GM18505 (cell line): Measurements from ENCODE around the gene DNAH17.

Experiments used
- ATAC-seq: cut with Tn5 transposase; IDR thresholded peaks from one replicate; pipeline ENCODE4 v1.9.1; 2021; ENCODE audit not compliant: unreplicated experiment
- POLR2A ChIP-seq: IDR thresholded peaks from 4 replicates; pipeline ENCODE4 v1.6.1; 2011; ENCODE audit warnings: borderline replicate concordance; ENCODE audit not compliant: insufficient read depth, insufficient read length; ENCODE audit errors: extremely low read depth

Gene DNAH17

DNA sequence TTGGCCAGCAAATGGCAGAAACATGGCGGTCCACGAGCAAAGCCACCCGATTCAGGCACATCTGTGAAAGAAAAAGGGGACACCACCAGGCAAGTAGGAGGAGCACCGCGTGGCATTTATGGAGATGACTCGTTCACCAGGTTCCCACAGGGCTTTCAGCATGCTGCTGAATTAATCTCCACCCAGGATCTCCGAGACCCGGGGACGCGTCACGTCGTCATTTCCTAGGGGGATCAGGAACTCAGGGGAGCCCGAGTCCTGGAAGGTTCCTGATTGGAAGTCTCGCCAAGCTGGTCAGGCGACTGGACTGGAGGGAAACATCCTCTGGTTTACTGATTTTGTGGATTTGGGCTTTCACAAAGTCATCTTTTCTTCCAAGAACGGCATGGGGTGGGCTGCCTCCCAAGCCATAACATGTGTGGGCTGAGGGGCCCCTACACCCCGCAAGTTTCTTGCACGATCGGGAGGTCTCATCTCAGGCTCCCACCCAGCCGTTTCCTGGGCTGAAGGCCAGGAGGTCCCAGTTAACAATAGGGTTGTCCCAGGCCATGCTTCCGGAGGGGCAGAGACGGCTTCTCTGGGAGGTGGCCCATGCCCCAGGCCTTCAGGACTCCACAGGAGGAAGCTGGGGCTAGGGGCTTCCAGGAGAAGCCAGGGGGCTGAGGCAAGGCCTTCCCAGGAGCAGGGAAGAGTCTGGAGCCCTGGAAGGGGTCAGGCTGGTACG, 645 bp downstream of the DNAH17 start:
- ATAC-seq: no peak
- no peak for TF ChIP-seq POLR2A

DNA sequence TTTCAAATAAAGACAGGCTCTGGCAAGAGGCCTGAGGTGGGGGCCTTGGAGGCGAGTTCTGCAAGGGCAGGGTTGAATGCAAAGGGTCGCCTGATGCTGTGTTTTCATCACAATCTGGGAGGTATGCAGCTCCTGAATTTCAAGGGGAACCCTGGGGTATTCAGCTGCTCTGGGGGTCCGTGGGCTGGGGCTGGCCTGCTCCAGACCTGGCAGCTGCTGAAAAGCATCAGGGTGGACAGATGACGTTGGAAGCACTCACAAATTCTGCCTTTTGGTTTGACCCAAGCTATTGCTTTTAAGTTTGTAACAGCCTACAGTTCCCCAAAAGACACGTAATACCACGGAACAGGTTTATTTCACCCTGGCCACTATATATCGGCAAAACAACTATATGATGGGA, 1.3 kb downstream of the DNAH17 start:
- TF ChIP-seq POLR2A: no peak
- no peak for ATAC-seq

DNA sequence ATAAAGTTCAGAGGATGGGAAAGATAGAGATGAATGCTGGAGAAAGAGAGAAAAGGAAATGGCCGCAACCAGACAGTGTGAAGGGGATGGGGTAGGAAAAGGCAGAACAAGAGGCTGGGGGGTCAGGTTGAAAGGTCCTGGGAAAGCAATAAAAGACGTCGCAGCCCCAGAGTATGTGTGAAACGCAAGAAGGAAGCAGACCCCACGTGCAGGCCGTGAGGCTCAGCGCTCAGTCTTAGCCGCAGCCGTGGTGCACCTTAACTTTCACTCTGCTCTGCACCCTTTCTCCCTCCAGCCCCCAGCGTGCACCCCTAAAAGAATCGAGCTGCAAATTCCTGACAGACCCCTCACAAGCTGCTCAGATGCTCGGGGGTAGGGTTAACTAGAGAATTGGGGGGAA, 1.9 kb downstream of the DNAH17 start:
- TF ChIP-seq POLR2A: no peak
- ATAC-seq: no peak

DNA sequence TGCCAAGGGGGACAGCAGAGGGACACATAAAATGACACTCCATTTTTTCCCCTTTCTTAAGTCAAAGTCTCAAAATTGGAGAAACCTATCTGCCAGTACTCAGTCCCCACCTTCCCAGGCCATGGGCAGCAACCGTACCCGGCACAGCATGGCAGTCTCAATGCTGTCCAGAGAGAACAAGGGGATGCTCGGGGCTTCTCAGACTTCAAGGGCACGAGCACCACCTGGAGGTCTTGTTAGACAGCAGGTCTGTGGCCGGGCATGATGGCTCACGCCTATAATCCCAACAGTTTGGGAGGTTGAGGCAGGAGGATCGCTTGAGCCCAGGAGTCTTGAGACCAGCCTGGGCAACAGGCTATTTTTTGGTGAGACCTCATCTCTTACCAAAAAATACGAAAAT, 3.2 kb downstream of the DNAH17 start:
- TF ChIP-seq POLR2A: no peak
- no peak for ATAC-seq

DNA sequence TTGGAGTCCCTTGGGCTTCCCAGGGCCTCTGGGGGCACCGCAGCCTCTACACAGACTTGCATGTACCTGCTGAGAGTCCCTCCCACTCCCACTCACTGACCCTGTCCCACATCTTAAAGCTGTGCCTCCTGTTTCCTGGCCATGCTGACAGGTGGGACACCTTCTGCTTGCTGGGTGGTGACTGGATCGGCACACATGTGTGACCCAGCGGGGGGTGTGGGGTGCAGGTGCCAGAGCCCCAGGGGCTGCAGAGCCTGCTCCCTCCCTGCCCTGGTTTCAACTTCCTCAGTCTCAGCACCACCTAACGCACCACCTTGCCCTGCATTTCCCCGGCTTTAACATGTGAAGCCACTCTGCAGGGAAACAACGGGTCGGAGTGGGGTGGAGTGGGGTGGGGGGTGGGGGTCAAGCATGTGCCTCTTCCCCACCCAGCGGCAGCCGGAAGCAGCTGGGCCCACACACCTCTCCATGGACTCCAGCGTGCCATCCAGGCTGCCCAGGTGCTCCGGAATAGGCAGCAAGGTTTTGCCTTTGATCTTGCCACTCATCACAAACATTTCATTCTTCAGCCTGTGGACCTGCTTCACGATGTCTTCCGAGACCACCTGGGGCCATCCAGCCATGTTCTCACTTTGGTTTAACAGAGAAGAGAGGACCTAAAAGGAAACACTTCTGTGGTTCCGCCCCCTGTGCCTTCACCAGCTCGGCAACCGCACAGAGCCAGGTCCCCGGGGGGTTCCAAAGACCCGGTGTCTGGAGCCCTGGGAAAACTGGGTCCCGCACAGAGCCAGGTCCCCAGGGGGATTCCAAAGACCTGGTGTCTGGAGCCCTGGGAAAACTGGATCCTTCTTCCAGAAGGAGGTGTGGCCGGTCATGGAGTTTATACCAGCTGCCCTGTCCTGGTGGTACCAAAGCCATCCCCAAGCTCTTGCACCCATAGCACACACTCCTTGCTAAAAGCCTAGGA, 4.7 kb downstream of the DNAH17 start:
- no peak for TF ChIP-seq POLR2A
- ATAC-seq: no peak

DNA sequence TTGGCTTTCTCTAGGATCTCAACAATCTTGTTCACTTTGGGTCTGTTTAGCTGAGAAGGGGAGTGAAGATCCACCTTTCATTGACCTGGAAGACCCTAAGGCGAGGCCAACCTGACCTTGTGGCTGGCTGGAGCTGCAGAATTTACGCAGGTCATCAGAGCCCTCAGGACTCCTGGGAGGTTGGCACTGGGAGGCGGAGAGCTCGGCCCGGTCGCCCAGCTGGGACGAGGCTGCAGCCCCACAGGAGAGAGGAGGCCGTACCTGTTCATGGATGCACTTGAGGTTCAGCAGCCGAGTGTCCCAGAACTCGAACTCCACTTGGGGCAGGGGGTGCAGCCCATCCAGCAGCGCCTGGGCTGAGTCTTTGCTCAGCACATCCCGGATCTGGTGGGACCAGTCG, 5.9 kb downstream of the DNAH17 start:
- no peak for TF ChIP-seq POLR2A
- no peak for ATAC-seq

DNA sequence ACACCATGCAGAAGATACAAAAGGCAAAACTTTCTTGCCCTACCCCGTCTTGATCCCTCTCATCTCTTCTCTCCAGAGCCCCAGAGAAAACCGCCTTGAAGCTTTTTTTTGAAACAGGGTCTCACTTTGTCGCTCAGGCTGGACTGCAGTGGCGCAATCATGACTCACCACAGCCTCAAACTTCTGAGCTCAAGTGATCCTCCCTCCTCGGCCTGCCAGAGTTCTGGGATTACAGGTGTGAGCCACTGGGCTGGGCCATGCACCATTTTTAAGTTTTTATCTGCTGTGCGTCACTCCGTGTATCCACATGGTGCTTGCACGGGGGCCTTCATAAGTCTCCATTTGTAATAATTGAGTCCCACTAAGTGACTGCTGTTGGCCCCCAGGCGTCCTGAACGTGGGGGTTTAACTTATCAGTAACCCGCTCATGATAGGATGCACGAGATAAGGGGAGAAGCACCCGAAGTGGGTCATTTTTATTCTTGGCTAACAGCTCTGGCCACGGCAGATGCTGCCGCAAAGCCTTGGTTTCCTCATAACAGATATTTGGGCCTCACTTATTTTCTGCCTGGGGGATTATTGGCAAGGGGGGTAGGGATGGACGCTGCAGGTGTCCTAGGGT, 8.6 kb downstream of the DNAH17 start:
- TF ChIP-seq POLR2A: no peak
- ATAC-seq: no peak

DNA sequence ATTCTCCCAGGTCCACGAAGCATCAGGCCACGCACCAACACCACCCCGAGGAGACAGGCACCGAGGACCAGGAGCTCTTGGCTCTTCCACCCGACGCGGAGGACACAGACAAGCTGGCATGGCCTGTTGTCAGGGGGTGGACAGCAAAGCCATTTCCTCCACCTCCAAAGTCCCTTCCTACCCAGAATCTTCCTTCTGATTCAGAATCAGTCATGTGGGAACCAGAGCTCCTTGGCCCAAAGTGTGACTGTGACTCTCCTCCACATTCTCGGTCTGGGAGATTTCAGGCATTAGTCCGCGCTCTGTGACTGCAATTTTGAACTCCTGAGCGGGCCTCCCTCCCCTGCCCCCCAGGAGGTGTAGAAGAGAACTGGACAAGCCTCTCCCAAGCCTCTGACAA, 9.2 kb downstream of the DNAH17 start:
- ATAC-seq: no peak
- no peak for TF ChIP-seq POLR2A

DNA sequence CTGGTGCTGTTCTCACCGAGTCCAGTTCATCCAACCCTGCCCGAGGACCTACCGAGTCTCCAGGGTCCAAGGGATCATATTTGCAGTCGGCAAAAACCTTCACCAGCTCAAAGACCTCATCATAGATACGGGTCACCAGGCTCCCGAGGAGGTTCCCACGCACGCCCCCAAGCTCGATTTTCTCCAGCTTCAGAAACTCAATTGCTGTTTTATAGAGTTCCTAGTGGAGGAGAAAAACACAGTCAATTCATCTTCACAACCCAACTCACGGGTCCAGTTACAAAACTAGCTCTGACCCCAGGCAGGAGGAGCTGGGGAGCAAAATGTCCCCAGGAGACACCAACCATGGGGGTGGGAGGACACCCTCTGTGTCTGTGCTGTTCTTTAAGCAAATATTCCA, 10.2 kb downstream of the DNAH17 start:
- ATAC-seq: no peak
- TF ChIP-seq POLR2A: no peak

DNA sequence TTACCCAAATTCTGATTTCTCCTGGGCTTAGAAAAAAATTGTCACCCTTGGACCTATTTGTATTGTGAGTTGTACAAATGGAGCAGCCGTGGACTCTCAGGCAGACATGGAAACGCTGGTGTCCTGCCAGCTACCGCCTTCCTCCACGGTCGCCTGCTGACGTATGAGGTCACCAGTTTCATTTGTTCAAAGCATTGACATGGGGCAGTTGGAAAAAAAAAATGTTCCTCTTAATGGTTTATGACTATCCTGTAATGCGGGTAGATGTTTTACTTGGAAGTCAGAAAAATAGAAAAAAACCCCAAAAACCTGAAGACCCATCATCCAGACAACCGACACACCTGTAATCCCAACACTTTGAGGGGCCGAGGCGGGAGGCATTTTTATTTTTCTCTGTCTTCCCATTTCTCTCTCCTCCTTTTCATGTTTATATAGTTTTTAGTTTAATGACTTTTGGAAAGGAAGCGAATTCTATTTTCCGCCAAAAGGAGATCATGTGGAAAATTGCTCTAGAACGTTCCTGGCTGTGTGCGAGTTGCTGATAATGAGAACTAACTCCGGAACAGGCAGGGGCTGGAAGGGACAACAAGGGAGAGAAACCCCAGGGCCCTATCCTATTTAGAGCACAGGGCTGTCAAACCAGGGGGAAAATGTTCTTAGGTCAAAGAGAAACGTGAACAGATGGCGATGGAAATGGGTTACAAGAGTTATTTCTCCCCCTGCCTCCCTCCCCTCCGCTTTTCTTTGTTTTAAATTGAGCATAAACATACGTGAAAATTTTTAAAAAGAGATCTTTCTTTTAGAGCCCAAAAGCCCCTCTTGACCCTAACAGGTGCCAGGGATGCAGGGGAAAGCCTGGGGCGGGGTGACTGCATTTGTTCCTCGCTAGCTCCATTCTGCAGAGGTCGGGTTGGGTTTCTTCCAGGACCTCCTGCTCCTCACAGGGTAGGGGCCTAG, 13.7 kb downstream of the DNAH17 start:
- no peak for ATAC-seq
- TF ChIP-seq POLR2A: no peak

DNA sequence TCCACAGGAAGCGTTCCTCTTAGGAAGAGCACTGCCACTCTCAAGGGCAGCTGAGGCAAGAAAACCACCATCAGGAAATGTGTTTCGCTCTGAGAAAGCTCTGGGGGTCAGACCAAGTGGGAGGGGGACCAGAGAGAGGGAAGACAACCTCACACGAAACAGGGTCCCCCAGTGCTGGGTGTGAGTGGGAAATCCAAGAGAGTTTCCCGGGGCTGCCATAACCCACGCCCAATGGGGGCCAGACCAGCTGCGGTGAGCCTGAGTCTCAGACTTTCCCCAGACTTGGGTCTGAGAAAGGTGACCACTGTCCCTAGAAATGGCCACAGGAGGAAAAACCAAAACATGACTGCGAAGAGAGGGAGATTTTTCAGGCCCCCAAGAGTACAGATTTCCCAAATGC, 14.5 kb downstream of the DNAH17 start:
- ATAC-seq: no peak
- no peak for TF ChIP-seq POLR2A

DNA sequence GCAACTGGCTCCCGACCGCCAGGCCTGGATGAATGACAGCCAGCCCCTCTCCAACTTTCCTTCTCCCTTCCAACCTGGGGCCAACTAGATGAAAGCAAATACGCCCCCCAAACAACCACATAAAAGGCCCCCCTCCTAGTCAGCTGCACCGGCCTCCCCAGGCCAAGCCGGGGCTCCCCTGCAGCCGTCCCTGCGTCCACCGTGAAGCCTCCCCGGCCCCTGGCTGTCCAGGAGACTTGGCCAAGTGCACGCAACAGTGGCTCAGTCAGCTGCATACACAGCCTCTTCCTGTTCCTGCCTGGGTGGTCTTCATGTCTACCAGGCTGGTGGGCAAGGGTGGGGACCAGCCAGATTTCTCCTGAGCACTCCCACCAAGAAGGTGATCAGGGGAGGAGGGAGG, 16.0 kb downstream of the DNAH17 start:
- no peak for TF ChIP-seq POLR2A
- no peak for ATAC-seq
